Peyer's patch (tissue), 4 donors: Measurements from ENCODE around the gene MZB1. TPM values are rescaled to one million over a fixed set of nuclear protein-coding genes. Genes with fewer than 3 reads are reported as not detected.

Source experiments
- DNase-seq, 3 donors: peaks; one replicate each; pipeline ENCODE4 v3.0.0-alpha.2; 2017 to 2019
- H3K27ac ChIP-seq, 4 donors: fragments of 200-600 bp; sonication (generic); one replicate each; pipeline ENCODE4 v1.5.1; 2016 to 2019
- H3K27me3 ChIP-seq, 2 donors: fragments of 200-600 bp; sonication (generic); one replicate each; pipeline ENCODE4 v1.5.1; 2019
- H3K36me3 ChIP-seq, 3 donors: fragments of 200-600 bp; sonication (generic); one replicate each; pipeline ENCODE4 v1.5.1; 2016 to 2019
- H3K4me1 ChIP-seq, 4 donors: fragments of 200-600 bp; sonication (generic); one replicate each; pipeline ENCODE4 v1.5.1; 2016 to 2019
- H3K4me3 ChIP-seq, 4 donors: fragments of 200-600 bp; sonication (generic); 1 replicate in 3 of 4; 2 replicates in 1 of 4; pipeline ENCODE4 v1.5.1; 2016 to 2019; ENCODE audit warnings: mild to moderate bottlenecking in 1 of 4
- H3K9me3 ChIP-seq, 4 donors: fragments of 200-600 bp; sonication (generic); one replicate each; pipeline ENCODE4 v1.5.1; 2016 to 2019; ENCODE audit warnings: mild to moderate bottlenecking in 1 of 4
- CTCF ChIP-seq, 6 experiments: fragments of 450-650 bp in 4 of 6; fragments of 200-600 bp in 2 of 6; sonication (generic) in 1 of 6; IDR thresholded peaks; one replicate each; pipeline ENCODE4 v1.5.1; 2017 to 2019; ENCODE audit warnings: antibody characterized with exemption in 6 of 6, mild to moderate bottlenecking in 3 of 6, moderate library complexity in 1 of 6
- POLR2A ChIP-seq, 2 donors: fragments of 450-650 bp; IDR thresholded peaks; one replicate each; pipeline ENCODE4 v1.5.1; 2017; ENCODE audit warnings: antibody characterized with exemption in 2 of 2, mild to moderate bottlenecking in 2 of 2, moderate library complexity in 2 of 2
- total RNA-seq, 4 donors: library from RNA; depleted of rRNA; stranded (reverse); fragments of >200 nt; gene quantifications; one replicate each; pipeline ENCODE4 v1.1.0, GENCODE V29; 2016

Gene MZB1
- total RNA-seq, 4 donors from 2014 or later: 1.4 to 18.2 (median 4.4) TPM

GRCh38 chr5:139418793-139419192 lies 29.1 kb upstream of the MZB1 start:
- no peak for DNase-seq
- Histone ChIP-seq H3K36me3 (no peaks in the 10 kb centered on the region), H3K4me1 (peaks cover 0 to 29% (median 9%) of the 10 kb centered on the region in 4 donors), H3K9me3 (no peaks in the 10 kb centered on the region), H3K27ac (peak overlapping the region in 1 of 4 donors; percentile 61), H3K4me3 (no peak overlapping the region), H3K27me3 (no peaks in the 10 kb centered on the region)
- no peak for TF ChIP-seq CTCF (IDR thresholded peaks at IDR 0.05)
- no peak for TF ChIP-seq POLR2A (IDR thresholded peaks at IDR 0.05)

- peak overlapping the region in 1 of 4 donors; percentile 33 for H3K27ac ChIP-seq
- no peaks in the 10 kb centered on the region for H3K36me3 ChIP-seq
- TF ChIP-seq CTCF (IDR thresholded peaks at IDR 0.05): no peak
- TF ChIP-seq POLR2A (IDR thresholded peaks at IDR 0.05): no peak
- DNase-seq: no peak
- H3K27me3 ChIP-seq: no peaks in the 10 kb centered on the region
- H3K4me3 ChIP-seq: no peak overlapping the region
- H3K4me1 ChIP-seq: peaks cover 0 to 29% (median 9%) of the 10 kb centered on the region in 4 donors
- H3K9me3 ChIP-seq: no peaks in the 10 kb centered on the region
These were observed 27.5 kb upstream of the MZB1 start for GRCh38 chr5:139417214-139417613.

GRCh38 chr5:139416651-139417050 lies 26.9 kb upstream of the MZB1 start:
- DNase-seq: peak in 2 of 3 donors; percentile 70 to 74
- peak overlapping the region in 2 of 4 donors; percentile 33 to 78 for H3K27ac ChIP-seq

GRCh38 chr5:139415869-139416268 lies 26.2 kb upstream of the MZB1 start:
- no peak overlapping the region for H3K4me3 ChIP-seq
- H3K27ac ChIP-seq: peak overlapping the region in 1 of 4 donors; percentile 33
- H3K27me3 ChIP-seq: no peaks in the 10 kb centered on the region
- H3K4me1 ChIP-seq: peaks cover 0 to 29% (median 9%) of the 10 kb centered on the region in 4 donors
- TF ChIP-seq CTCF (IDR thresholded peaks at IDR 0.05): no peak
- no peak for TF ChIP-seq POLR2A (IDR thresholded peaks at IDR 0.05)
- no peaks in the 10 kb centered on the region for H3K36me3 ChIP-seq
- no peaks in the 10 kb centered on the region for H3K9me3 ChIP-seq
- DNase-seq: no peak

More at GRCh38 chr5:139416651-139417050, 26.9 kb upstream of the MZB1 start:
- no peaks in the 10 kb centered on the region for H3K9me3 ChIP-seq
- peaks cover 0 to 29% (median 9%) of the 10 kb centered on the region in 4 donors for H3K4me1 ChIP-seq
- H3K27me3 ChIP-seq: no peaks in the 10 kb centered on the region
- H3K36me3 ChIP-seq: no peaks in the 10 kb centered on the region
- H3K4me3 ChIP-seq: no peak overlapping the region
- TF ChIP-seq POLR2A (IDR thresholded peaks at IDR 0.05) (peak; percentile 47 to 58), CTCF (IDR thresholded peaks at IDR 0.05) (no peak)

DNA sequence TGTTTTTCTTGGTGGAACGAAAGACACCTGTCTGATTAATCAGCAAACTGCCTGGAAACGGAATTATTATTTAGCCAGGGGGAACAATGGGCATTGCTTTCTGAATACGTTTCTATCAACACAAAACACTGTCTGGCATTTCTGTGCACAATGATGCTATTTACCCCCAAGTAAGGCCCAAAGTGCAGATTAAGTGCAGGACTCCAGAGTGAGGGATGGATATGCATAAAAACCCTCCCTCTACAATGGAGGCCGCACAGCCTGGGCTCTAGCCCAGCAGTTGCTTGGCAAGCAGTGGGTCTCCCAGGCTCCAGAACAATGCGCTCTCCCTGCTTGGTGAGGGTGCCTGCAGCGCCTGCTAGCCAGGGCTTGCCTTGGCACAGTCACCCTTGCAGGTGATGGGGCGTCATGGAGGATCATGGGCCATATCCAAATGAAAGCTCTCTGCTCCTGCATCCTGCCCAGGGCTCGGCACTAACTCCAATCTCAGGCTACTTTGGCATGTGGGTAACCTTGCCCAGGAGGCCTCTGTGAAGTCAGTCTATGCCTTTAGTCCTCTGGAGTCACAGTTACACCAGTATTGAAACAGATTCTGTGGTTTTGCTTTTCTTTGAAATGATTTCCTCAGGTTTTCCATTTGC lies 25.6 kb upstream of the MZB1 start:
- Histone ChIP-seq H3K9me3 (no peaks in the 10 kb centered on the region), H3K27ac (peak overlapping the region in 2 of 4 donors; percentile 60 to 85), H3K36me3 (no peaks in the 10 kb centered on the region), H3K27me3 (no peaks in the 10 kb centered on the region), H3K4me1 (peaks cover 0 to 29% (median 9%) of the 10 kb centered on the region in 4 donors), H3K4me3 (no peak overlapping the region)
- no peak for DNase-seq
- no peak for TF ChIP-seq CTCF (IDR thresholded peaks at IDR 0.05)
